Measurements from ENCODE around the gene PCNX2.

The PCNX2 gene

DNA sequence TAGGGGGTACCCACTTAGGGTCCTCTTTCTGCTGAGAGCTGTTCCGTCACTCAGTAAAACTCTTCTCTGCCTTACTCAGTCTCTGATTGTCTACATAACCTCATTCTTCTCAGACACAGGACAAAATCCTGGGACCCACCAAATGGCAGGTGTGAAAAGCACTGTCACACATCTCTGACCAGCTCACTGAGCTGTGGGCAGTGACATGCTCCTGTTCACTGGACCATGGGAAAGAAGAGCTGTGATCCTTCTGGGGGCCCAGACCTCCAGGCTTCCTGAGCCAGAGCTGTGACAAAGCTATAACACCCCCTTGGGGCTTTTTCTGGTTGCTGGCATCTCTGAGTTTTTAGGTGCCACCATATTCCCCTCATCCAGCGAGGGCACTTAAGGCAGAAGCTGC lies 229.4 kb downstream of the PCNX2 start:
- Histone ChIP-seq H3K4me2 (ENCODE audit: low read depth, low read length, poor library complexity, severe bottlenecking) (no peak overlapping the region), H3K9me2 (replicated peaks; ENCODE audit: low read depth, low read length) (no peaks in the 10 kb centered on the region), H3K9me3 (ENCODE audit: insufficient read depth, low read depth, low read length) (peaks cover 21% of the 10 kb centered on the region; the same call in 1 of the 2 replicates), H3K4me3 (ENCODE audit: low read length, poor library complexity, severe bottlenecking) (no peak overlapping the region), H3K79me2 (ENCODE audit: insufficient read depth, low read length) (no peaks in the 10 kb centered on the region), H3F3A (ENCODE audit: low read depth) (no peaks in the 10 kb centered on the region), H2AFZ (ENCODE audit: low read length) (no peak overlapping the region), H3K9ac (ENCODE audit: low read depth, low read length, poor library complexity, severe bottlenecking) (no peak overlapping the region), H4K20me1 (ENCODE audit: insufficient read depth, low read length, poor library complexity, severe bottlenecking) (no peaks in the 10 kb centered on the region), H3K27me3 (ENCODE audit: insufficient read depth, low read length, poor library complexity, severe bottlenecking) (no peaks in the 10 kb centered on the region), H3K36me3 (ENCODE audit: insufficient read depth, low read length) (peaks cover 13% of the 10 kb centered on the region; the same call in 1 of the 2 replicates), H3K4me1 (ENCODE audit: insufficient read depth, low read length, poor library complexity, severe bottlenecking) (no peaks in the 10 kb centered on the region)
- TF ChIP-seq EZH2phosphoT487 (IDR thresholded peaks at IDR 0.05; ENCODE audit: borderline replicate concordance) = no peak
- TF ChIP-seq, protein P1, sequence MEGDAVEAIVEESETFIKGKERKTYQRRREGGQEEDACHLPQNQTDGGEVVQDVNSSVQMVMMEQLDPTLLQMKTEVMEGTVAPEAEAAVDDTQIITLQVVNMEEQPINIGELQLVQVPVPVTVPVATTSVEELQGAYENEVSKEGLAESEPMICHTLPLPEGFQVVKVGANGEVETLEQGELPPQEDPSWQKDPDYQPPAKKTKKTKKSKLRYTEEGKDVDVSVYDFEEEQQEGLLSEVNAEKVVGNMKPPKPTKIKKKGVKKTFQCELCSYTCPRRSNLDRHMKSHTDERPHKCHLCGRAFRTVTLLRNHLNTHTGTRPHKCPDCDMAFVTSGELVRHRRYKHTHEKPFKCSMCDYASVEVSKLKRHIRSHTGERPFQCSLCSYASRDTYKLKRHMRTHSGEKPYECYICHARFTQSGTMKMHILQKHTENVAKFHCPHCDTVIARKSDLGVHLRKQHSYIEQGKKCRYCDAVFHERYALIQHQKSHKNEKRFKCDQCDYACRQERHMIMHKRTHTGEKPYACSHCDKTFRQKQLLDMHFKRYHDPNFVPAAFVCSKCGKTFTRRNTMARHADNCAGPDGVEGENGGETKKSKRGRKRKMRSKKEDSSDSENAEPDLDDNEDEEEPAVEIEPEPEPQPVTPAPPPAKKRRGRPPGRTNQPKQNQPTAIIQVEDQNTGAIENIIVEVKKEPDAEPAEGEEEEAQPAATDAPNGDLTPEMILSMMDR (conservative IDR thresholded peaks at IDR 0.05; ENCODE audit: low read length) = no peak

DNA sequence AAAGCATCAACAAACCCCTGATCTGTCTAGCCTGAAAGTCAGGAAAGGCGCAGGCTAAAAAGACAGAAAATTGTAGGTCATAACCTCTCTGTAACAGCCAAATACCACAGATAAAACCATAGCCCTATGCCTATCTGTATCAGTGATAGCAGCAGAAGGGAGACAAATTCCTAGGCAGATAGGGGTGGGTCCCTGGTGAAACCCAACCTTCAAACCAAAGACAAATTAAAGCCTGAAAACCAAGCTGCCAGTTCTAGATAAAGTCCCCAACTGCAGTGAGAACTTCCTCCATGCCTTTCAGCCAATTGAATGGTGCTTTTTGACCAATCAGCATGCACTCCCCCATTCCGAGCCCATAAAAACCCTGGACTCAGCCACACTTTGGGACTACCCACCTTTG lies 229.8 kb downstream of the PCNX2 start:
- H3K4me1 ChIP-seq (ENCODE audit: insufficient read depth, low read length, poor library complexity, severe bottlenecking) = no peaks in the 10 kb centered on the region
- H3K9me2 ChIP-seq (replicated peaks; ENCODE audit: low read depth, low read length) = no peaks in the 10 kb centered on the region
- no peak overlapping the region for H3K4me3 ChIP-seq (ENCODE audit: low read length, poor library complexity, severe bottlenecking)
- no peak overlapping the region for H3K4me2 ChIP-seq (ENCODE audit: low read depth, low read length, poor library complexity, severe bottlenecking)
- no peaks in the 10 kb centered on the region for H3F3A ChIP-seq (ENCODE audit: low read depth)
- no peak for TF ChIP-seq EZH2phosphoT487 (IDR thresholded peaks at IDR 0.05; ENCODE audit: borderline replicate concordance)
- TF ChIP-seq, protein P1 (conservative IDR thresholded peaks at IDR 0.05; ENCODE audit: low read length) = no peak
- no peaks in the 10 kb centered on the region for H4K20me1 ChIP-seq (ENCODE audit: insufficient read depth, low read length, poor library complexity, severe bottlenecking)
- no peaks in the 10 kb centered on the region for H3K27me3 ChIP-seq (ENCODE audit: insufficient read depth, low read length, poor library complexity, severe bottlenecking)
- no peak overlapping the region for H2AFZ ChIP-seq (ENCODE audit: low read length)
- no peak overlapping the region for H3K9ac ChIP-seq (ENCODE audit: low read depth, low read length, poor library complexity, severe bottlenecking)
- H3K9me3 ChIP-seq (ENCODE audit: insufficient read depth, low read depth, low read length) = peaks cover 21% of the 10 kb centered on the region; the same call in 1 of the 2 replicates
- no peaks in the 10 kb centered on the region for H3K79me2 ChIP-seq (ENCODE audit: insufficient read depth, low read length)
- H3K36me3 ChIP-seq (ENCODE audit: insufficient read depth, low read length) = peaks cover 13% of the 10 kb centered on the region; the same call in 1 of the 2 replicates

DNA sequence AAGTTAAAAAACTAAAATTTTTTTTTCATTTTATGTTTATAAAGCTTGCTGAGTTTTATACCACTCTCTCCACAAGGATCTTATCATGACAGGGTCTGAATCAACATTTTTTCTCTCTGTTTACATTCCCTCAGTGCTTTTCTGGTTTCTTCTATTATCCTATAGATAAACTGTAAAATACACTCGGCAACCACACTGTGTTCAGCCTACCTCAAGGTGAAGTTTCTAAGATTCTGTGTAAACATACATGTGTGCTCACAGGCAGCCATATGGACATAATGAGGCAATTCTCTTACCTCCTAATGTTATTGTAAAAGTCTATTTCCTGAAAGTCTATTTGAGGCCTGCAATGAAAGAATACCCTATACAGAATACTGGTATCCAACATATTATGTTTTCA lies 230.5 kb downstream of the PCNX2 start:
- Histone ChIP-seq H2AFZ (ENCODE audit: low read length) (no peak overlapping the region), H3K4me2 (ENCODE audit: low read depth, low read length, poor library complexity, severe bottlenecking) (no peak overlapping the region), H3K79me2 (ENCODE audit: insufficient read depth, low read length) (no peaks in the 10 kb centered on the region), H3K9me2 (replicated peaks; ENCODE audit: low read depth, low read length) (no peaks in the 10 kb centered on the region), H3K9ac (ENCODE audit: low read depth, low read length, poor library complexity, severe bottlenecking) (no peak overlapping the region), H4K20me1 (ENCODE audit: insufficient read depth, low read length, poor library complexity, severe bottlenecking) (no peaks in the 10 kb centered on the region), H3K9me3 (ENCODE audit: insufficient read depth, low read depth, low read length) (peaks cover 21% of the 10 kb centered on the region; the same call in 1 of the 2 replicates), H3F3A (ENCODE audit: low read depth) (no peaks in the 10 kb centered on the region), H3K4me3 (ENCODE audit: low read length, poor library complexity, severe bottlenecking) (no peak overlapping the region), H3K4me1 (ENCODE audit: insufficient read depth, low read length, poor library complexity, severe bottlenecking) (no peaks in the 10 kb centered on the region), H3K36me3 (ENCODE audit: insufficient read depth, low read length) (peaks cover 13% of the 10 kb centered on the region; the same call in 1 of the 2 replicates), H3K27me3 (ENCODE audit: insufficient read depth, low read length, poor library complexity, severe bottlenecking) (no peaks in the 10 kb centered on the region)
- TF ChIP-seq, protein P1 (conservative IDR thresholded peaks at IDR 0.05; ENCODE audit: low read length) = no peak
- TF ChIP-seq EZH2phosphoT487 (IDR thresholded peaks at IDR 0.05; ENCODE audit: borderline replicate concordance) = no peak

Measured in Loucy (cell line).